GM12872 (cell line): ENCODE data around the gene GMCL1.

ENCODE experiments used
- TF ChIP-seq, protein P1 (sequence below): IDR thresholded peaks from 3 replicates; pipeline ENCODE4 v1.5.1; 2011; ENCODE audit warnings: low read depth, mild to moderate bottlenecking, low read length, moderate library complexity; ENCODE audit not compliant: insufficient read depth

Gene GMCL1

DNA sequence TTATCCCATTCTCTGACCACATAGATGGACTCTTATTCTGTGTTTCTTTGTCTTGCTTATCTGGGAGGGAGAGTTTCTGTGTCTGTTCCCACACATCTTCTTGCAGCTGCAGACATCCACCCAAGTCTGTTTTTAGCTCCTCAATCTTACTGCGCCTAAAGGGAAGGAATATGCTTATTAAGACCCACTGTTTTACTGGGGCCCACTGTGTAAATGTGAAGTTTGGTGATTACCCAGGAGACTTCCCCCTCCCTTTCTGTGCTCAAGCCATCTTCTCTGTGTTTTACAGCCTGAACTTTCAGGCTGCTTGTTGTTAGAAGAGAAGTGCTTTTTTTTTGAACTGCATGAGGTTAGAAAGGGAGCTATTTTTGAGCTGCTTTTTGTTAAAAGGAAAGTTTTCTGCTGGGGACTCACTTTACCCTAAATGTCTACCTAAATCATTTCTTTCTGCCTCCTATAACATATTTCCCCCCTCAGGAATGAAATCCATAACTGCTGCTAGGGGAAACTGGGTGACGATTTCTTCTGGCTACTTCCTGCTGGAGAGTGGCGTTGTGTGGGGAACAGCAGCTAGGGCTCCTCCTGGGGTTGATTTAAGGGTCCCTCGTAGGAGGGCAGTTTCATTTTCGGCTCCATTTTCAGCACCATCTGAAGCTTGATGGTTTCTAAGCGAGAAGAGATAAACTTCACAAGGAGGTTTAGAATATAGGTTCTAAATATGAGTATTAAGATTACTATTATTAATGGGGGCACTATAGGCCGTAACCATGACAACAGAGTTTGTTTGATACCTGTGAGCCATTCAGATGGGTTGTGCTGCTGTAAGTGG lies 39.5 kb upstream of the GMCL1 start:
- TF ChIP-seq, protein P1, sequence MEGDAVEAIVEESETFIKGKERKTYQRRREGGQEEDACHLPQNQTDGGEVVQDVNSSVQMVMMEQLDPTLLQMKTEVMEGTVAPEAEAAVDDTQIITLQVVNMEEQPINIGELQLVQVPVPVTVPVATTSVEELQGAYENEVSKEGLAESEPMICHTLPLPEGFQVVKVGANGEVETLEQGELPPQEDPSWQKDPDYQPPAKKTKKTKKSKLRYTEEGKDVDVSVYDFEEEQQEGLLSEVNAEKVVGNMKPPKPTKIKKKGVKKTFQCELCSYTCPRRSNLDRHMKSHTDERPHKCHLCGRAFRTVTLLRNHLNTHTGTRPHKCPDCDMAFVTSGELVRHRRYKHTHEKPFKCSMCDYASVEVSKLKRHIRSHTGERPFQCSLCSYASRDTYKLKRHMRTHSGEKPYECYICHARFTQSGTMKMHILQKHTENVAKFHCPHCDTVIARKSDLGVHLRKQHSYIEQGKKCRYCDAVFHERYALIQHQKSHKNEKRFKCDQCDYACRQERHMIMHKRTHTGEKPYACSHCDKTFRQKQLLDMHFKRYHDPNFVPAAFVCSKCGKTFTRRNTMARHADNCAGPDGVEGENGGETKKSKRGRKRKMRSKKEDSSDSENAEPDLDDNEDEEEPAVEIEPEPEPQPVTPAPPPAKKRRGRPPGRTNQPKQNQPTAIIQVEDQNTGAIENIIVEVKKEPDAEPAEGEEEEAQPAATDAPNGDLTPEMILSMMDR = no peak

DNA sequence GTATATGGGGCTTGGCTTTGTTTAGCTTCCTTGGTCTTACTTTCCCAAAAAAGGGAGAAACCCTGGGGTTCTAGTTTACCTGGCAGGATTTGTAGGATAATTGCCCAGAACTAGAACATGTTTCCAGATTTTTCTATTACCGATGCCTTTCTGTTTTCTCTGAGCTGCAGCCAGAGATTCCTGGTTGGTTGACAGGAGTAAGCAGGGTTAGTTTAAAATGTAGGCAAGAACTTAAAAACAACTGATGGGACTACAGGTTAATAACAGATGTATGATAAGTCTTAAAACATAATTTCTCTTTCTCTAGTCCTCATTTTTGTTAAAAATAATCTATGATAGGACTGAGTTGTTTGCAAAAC lies 38.9 kb upstream of the GMCL1 start:
- TF ChIP-seq, protein P1 = no peak

DNA sequence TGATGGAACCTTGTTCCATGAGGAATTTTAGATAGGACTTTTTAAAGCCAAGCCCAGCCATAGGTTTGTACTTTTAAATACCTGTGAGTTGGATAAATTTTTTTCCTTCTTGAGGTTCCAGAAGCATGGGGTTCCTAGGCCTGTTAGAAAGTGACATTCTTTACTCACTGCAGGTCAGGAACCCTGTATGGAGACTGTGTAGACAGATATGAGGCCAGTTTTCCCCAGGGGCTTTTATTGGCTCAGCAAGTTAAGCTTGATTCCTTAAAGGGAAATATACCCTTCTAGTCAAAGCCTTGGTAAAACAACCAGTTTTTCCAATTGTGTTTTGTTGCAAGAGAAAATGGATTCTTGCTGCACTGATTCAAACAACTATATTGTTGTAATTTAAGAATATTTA lies 38.4 kb upstream of the GMCL1 start:
- TF ChIP-seq, protein P1 = no peak

DNA sequence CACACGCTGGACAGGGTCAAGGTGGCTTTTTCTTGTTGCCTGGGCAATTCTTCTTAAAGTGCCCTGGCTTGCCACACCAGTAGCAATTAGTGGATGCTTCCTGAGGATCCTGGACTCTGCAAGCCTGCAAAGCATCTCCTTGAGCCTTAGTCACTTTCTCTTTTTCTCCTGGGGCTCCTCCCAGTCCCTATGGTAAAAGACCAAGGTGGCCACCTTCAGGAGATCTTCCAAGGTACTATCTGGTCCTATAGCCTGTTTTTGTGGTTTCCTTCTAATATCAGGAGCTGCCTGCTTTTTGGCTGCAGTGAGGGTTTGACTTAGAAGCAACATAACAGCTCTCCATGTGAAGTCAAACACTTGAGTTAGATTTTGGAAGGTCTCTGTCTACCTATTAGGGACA lies 33.3 kb upstream of the GMCL1 start:
- TF ChIP-seq, protein P1 = no peak

DNA sequence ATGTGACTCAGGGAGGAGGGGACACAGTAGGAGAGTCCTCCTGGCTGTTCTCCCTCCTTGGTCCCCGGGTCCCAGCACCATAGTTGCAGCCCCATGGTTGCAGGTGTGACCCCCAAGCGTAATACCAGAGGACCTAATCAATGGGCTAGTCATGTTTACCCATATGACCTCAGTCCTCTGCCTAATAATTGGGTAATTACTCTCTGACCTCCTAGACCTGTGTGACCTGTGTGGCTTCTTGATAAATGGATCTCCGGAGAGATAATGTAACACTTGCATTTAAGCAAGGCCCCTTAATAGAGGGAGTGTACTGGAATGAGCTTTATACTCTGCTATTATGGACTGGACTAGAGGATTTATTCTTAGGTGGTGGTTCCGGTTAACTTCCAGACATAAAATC lies 32.2 kb upstream of the GMCL1 start:
- TF ChIP-seq, protein P1 = no peak

DNA sequence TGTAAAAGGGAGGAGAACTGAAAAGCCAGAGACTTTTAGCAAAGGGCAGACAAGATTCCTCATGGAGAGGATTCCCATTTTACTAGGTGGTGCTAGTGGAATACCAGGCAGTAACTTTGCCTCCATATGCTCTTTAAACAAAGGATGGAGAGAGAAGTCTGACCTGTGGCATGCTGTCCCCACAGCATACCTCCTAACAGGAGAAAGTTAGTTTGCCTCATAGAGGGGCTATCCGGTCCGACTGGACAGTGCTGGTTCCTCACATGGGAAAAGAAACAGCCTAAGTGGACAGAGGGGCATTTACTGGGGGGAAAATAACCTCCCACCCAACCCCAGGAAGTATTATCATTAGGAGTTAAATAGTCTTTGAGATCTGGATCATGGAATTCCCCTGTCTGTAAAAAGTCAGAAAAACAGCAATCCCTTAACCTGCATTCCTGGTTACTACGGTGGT lies 31.6 kb upstream of the GMCL1 start:
- TF ChIP-seq, protein P1 = no peak

DNA sequence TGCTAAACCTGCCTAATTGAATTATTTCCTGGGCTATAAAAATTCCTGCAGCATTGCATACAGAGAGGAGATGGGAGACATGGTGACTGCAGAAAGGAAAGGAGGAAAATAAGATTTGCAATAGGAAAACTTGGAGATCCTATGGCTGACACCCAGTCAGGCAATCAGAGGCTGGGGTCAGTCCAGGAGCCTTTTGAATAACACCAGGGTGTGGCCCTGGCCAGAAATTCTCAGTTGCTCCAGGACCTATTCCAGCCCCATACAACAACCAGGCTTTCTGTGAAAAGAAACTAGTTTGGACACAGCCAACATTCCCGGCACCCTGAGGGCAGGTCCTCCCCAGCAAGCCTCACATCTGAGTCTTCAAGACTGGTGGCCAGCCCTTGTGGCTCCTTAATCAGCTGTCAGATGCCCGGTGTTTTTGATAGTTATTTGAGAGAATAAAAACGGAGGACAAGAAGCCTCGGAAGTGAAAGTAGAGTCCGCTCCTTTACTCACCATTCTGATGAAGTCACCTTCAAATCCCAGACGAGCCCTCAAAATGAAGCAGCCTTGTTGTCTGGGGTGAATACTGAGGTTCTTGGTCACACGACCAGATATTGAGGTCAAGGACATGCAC lies 31.1 kb upstream of the GMCL1 start:
- TF ChIP-seq, protein P1 = no peak
